Progenitor cell of endocrine pancreas (in vitro differentiated cells): ENCODE data around the gene LRP1B. TPM values are rescaled to one million over a fixed set of nuclear protein-coding genes. Genes with fewer than 3 reads are reported as not detected.

Experiments
- DNase-seq: peaks from one replicate; pipeline ENCODE4 v3.0.0; 2021; ENCODE audit warnings: low spot score; ENCODE audit not compliant: unreplicated experiment
- H3K27ac Mint-ChIP-seq: 2 replicates; pipeline ENCODE4 v1.8.0; 2021; ENCODE audit warnings: mild to moderate bottlenecking, moderate library complexity, mixed read lengths
- H3K27me3 Mint-ChIP-seq: 2 replicates; pipeline ENCODE4 v1.8.0; 2021; ENCODE audit warnings: mixed read lengths
- H3K36me3 Mint-ChIP-seq: 2 replicates; pipeline ENCODE4 v1.8.0; 2022; ENCODE audit warnings: mixed read lengths; ENCODE audit not compliant: insufficient read depth
- H3K4me1 Mint-ChIP-seq: 2 replicates; pipeline ENCODE4 v1.8.0; 2021; ENCODE audit warnings: low read depth, mixed read lengths
- H3K4me3 Mint-ChIP-seq: 2 replicates; pipeline ENCODE4 v1.8.0; 2021; ENCODE audit warnings: low read depth, mild to moderate bottlenecking, moderate library complexity, mixed read lengths
- H3K9me3 Mint-ChIP-seq: 2 replicates; pipeline ENCODE4 v1.8.0; 2021; ENCODE audit warnings: low read depth, mixed read lengths
- total RNA-seq: library from RNA; stranded (reverse); gene quantifications from 2 replicates; pipeline ENCODE4 v1.2.1, GENCODE V29; 2021
- TF ChIP-seq, protein P1 (sequence below): fragments of 200-600 bp; sonication (generic); IDR thresholded peaks from one replicate; pipeline ENCODE4 v1.5.0; 2021; ENCODE audit warnings: antibody characterized with exemption, mild to moderate bottlenecking; ENCODE audit not compliant: unreplicated experiment

LRP1B gene
- total RNA-seq, 1 donor from 2014 or later, result 0.57 TPM

DNA sequence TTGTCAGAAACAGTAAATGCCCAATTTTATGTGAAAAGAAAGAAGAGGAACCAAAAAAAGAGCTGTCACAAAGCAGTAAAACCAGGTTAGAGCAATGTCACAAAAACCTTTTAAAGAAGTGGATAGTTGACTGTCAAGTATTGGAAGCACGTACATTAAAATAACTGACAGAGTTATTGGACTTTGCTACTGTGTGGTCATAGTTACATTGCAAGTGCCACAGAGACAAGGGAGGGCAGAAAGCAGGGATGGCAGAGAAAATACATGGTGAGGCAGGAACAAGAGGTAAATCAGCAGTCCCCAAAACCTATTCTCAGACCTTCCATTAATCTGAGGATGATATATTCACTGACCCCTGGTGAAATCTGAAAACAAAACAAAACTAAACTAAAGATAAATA, 116.3 kb downstream of the LRP1B start:
- H3K4me3 Mint-ChIP-seq, result no peak overlapping the region
- no peaks in the 10 kb centered on the region for H3K27me3 Mint-ChIP-seq
- no peaks in the 10 kb centered on the region for H3K9me3 Mint-ChIP-seq
- H3K27ac Mint-ChIP-seq, result no peak overlapping the region
- no peaks in the 10 kb centered on the region for H3K36me3 Mint-ChIP-seq
- DNase-seq, result no peak
- TF ChIP-seq, protein P1, sequence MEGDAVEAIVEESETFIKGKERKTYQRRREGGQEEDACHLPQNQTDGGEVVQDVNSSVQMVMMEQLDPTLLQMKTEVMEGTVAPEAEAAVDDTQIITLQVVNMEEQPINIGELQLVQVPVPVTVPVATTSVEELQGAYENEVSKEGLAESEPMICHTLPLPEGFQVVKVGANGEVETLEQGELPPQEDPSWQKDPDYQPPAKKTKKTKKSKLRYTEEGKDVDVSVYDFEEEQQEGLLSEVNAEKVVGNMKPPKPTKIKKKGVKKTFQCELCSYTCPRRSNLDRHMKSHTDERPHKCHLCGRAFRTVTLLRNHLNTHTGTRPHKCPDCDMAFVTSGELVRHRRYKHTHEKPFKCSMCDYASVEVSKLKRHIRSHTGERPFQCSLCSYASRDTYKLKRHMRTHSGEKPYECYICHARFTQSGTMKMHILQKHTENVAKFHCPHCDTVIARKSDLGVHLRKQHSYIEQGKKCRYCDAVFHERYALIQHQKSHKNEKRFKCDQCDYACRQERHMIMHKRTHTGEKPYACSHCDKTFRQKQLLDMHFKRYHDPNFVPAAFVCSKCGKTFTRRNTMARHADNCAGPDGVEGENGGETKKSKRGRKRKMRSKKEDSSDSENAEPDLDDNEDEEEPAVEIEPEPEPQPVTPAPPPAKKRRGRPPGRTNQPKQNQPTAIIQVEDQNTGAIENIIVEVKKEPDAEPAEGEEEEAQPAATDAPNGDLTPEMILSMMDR, result no peak
- H3K4me1 Mint-ChIP-seq, result no peaks in the 10 kb centered on the region

GRCh38 chr2:142012797-142013196, 118.0 kb downstream of the LRP1B start:
- H3K27me3 Mint-ChIP-seq, result no peaks in the 10 kb centered on the region
- TF ChIP-seq, protein P1, result no peak
- H3K4me1 Mint-ChIP-seq, result peaks cover 3% of the 10 kb centered on the region
- no peak overlapping the region for H3K27ac Mint-ChIP-seq
- DNase-seq, result no peak
- H3K36me3 Mint-ChIP-seq, result no peaks in the 10 kb centered on the region
- H3K9me3 Mint-ChIP-seq, result no peaks in the 10 kb centered on the region
- H3K4me3 Mint-ChIP-seq, result no peak overlapping the region

GRCh38 chr2:142010477-142011270, 120.1 kb downstream of the LRP1B start:
- TF ChIP-seq, protein P1, result no peak
- H3K36me3 Mint-ChIP-seq, result no peaks in the 10 kb centered on the region
- no peak overlapping the region for H3K4me3 Mint-ChIP-seq
- H3K27ac Mint-ChIP-seq, result peak overlapping the region; percentile 9
- no peaks in the 10 kb centered on the region for H3K9me3 Mint-ChIP-seq
- peaks cover 5% of the 10 kb centered on the region for H3K4me1 Mint-ChIP-seq
- DNase-seq, result no peak
- H3K27me3 Mint-ChIP-seq, result no peaks in the 10 kb centered on the region

DNA sequence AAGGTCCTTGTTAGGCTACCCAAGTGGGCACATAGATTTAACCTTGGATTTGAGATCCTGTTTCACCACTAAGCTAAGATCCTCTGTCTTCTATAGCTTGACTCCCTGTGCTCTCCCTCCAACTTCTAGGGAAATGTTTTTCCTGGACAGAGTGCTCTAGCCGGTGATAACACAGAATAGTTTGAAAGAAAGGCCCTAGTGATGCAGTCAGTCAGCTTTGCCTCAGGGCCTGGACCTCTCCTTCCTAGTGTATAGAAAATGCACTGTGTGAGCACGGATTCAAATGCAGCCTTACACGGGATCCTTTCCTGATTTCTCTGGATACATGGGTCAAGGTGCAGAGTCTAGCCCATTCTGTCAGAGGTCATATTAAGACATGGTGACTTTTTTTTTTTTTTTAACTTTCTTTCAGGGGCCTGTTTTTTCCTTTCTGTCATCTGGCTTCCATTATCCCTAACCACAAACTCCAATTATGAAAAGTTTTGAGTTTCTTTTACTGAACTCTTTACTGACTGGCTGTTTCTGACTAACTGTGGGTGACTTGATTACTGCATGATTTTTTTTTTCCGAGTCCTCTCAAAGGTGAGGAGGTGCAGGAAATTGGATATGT, 122.6 kb downstream of the LRP1B start:
- Mint-ChIP-seq H3K4me3 (no peak overlapping the region), H3K9me3 (no peaks in the 10 kb centered on the region), H3K27me3 (no peaks in the 10 kb centered on the region), H3K27ac (no peak overlapping the region), H3K4me1 (peaks cover 5% of the 10 kb centered on the region), H3K36me3 (no peaks in the 10 kb centered on the region)
- no peak for DNase-seq
- TF ChIP-seq, protein P1, result no peak

- DNase-seq, result no peak
- H3K27ac Mint-ChIP-seq, result no peak overlapping the region
- H3K27me3 Mint-ChIP-seq, result no peaks in the 10 kb centered on the region
- H3K4me3 Mint-ChIP-seq, result no peak overlapping the region
- no peaks in the 10 kb centered on the region for H3K4me1 Mint-ChIP-seq
- TF ChIP-seq, protein P1, result no peak
- H3K9me3 Mint-ChIP-seq, result no peaks in the 10 kb centered on the region
- no peaks in the 10 kb centered on the region for H3K36me3 Mint-ChIP-seq
These were observed 136.8 kb downstream of the LRP1B start for GRCh38 chr2:141994066-141994465.
